H9 (cell line): ENCODE results near the gene ITSN2. TPM values are rescaled to one million over a fixed set of nuclear protein-coding genes. Genes with fewer than 3 reads are reported as not detected.
A peak's percentile ranks its signal among the peaks of the same experiment; 100 is the strongest.

ENCODE experiments used
- DNase-seq: peaks from one replicate; pipeline ENCODE4 v3.0.0-alpha.2; 2017
- H2AFZ ChIP-seq: one replicate; pipeline ENCODE4 v1.6.1; 2013; ENCODE audit warnings: mild to moderate bottlenecking, low read length, control low read depth, moderate library complexity
- H2AK5ac ChIP-seq: 2 replicates; pipeline ENCODE4 v1.6.1; 2013; ENCODE audit warnings: low read length, control low read depth, mixed read lengths; ENCODE audit not compliant: insufficient read length
- H2BK120ac ChIP-seq: one replicate; pipeline ENCODE4 v1.6.1; 2013; ENCODE audit warnings: low read depth, mild to moderate bottlenecking, low read length, control low read depth, inconsistent platforms; ENCODE audit not compliant: poor library complexity, severe bottlenecking
- H2BK12ac ChIP-seq: 2 replicates; pipeline ENCODE4 v1.6.1; 2013; ENCODE audit warnings: low read length, control low read depth, mixed read lengths, low read depth; ENCODE audit not compliant: insufficient read length
- H2BK15ac ChIP-seq: 2 replicates; pipeline ENCODE4 v1.6.1; 2013; ENCODE audit warnings: low read depth, low read length, control low read depth
- H2BK20ac ChIP-seq: one replicate; pipeline ENCODE4 v1.6.1; 2013; ENCODE audit warnings: low read depth, mild to moderate bottlenecking, low read length, control low read depth, inconsistent platforms; ENCODE audit not compliant: poor library complexity, severe bottlenecking
- H2BK5ac ChIP-seq: 2 replicates; pipeline ENCODE4 v1.6.1; 2013; ENCODE audit warnings: low read length, control low read depth, mixed read lengths; ENCODE audit not compliant: insufficient read length
- H3K14ac ChIP-seq: 2 replicates; pipeline ENCODE4 v1.6.1; 2013; ENCODE audit warnings: low read length, control low read depth; ENCODE audit not compliant: insufficient read depth
- H3K18ac ChIP-seq: 2 replicates; pipeline ENCODE4 v1.6.1; 2013; ENCODE audit warnings: low read depth, mild to moderate bottlenecking, mixed read lengths, low read length, control low read depth; ENCODE audit not compliant: insufficient read length
- H3K23ac ChIP-seq: 2 replicates; pipeline ENCODE4 v1.6.1; 2013; ENCODE audit warnings: low read length, control low read depth, mixed read lengths, low read depth; ENCODE audit not compliant: insufficient read length
- H3K23me2 ChIP-seq: 2 replicates; pipeline ENCODE4 v1.6.1; 2013; ENCODE audit warnings: low read depth, mild to moderate bottlenecking, mixed read lengths, low read length, control low read depth; ENCODE audit not compliant: insufficient read length, poor library complexity, severe bottlenecking
- H3K27ac ChIP-seq: 2 replicates; pipeline ENCODE4 v1.5.1; 2013; ENCODE audit warnings: low read length, control low read depth, mixed read lengths, low read depth; ENCODE audit not compliant: insufficient read length
- H3K27me3 ChIP-seq: 2 replicates; pipeline ENCODE4 v1.6.1; 2013; ENCODE audit warnings: low read length, control low read depth, inconsistent platforms; ENCODE audit not compliant: insufficient read depth
- H3K4ac ChIP-seq: 2 replicates; pipeline ENCODE4 v1.6.1; 2013; ENCODE audit warnings: low read depth, mild to moderate bottlenecking, control low read depth, inconsistent platforms, low read length, moderate library complexity
- H3K4me1 ChIP-seq: 2 replicates; pipeline ENCODE4 v1.6.1; 2013; ENCODE audit warnings: low read length, control low read depth, inconsistent platforms; ENCODE audit not compliant: insufficient read depth
- H3K4me2 ChIP-seq: 2 replicates; pipeline ENCODE4 v1.6.1; 2013; ENCODE audit warnings: low read length, control low read depth, mixed read lengths; ENCODE audit not compliant: insufficient read length, insufficient read depth
- H3K56ac ChIP-seq: 2 replicates; pipeline ENCODE4 v1.6.1; 2013; ENCODE audit warnings: low read depth, mild to moderate bottlenecking, mixed read lengths, low read length, control low read depth; ENCODE audit not compliant: insufficient read length
- H3K79me1 ChIP-seq: 2 replicates; pipeline ENCODE4 v1.6.1; 2013; ENCODE audit warnings: low read depth, mild to moderate bottlenecking, moderate library complexity, low read length, control low read depth, inconsistent platforms; ENCODE audit not compliant: insufficient read depth, poor library complexity, severe bottlenecking
- H3K79me2 ChIP-seq: 2 replicates; pipeline ENCODE4 v1.6.1; 2013; ENCODE audit warnings: low read length, control low read depth, inconsistent platforms; ENCODE audit not compliant: insufficient read depth
- H3K9ac ChIP-seq: 2 replicates; pipeline ENCODE4 v1.6.1; 2013; ENCODE audit warnings: low read length, control low read depth, mixed read lengths; ENCODE audit not compliant: insufficient read length; ENCODE audit errors: extremely low read depth
- H3K9me3 ChIP-seq: one replicate; pipeline ENCODE4 v1.6.1; 2013; ENCODE audit warnings: low read depth, low read length, inconsistent platforms; ENCODE audit not compliant: control insufficient read depth
- H3T11ph ChIP-seq: one replicate; pipeline ENCODE4 v1.6.1; 2013; ENCODE audit warnings: mild to moderate bottlenecking, low read length, control low read depth, inconsistent platforms
- H4K20me1 ChIP-seq: one replicate; pipeline ENCODE4 v1.6.1; 2013; ENCODE audit not compliant: control insufficient read depth, insufficient read length, insufficient read depth
- H4K5ac ChIP-seq: 2 replicates; pipeline ENCODE4 v1.6.1; 2013; ENCODE audit warnings: low read depth, mild to moderate bottlenecking, mixed read lengths, low read length, control low read depth; ENCODE audit not compliant: insufficient read length
- H4K8ac ChIP-seq: replicated peaks from 2 replicates; pipeline ENCODE4 v1.6.1; 2013; ENCODE audit warnings: low read length, control low read depth, mixed read lengths, low read depth; ENCODE audit not compliant: insufficient read length
- H4K91ac ChIP-seq: 2 replicates; pipeline ENCODE4 v1.6.1; 2013; ENCODE audit warnings: low read depth, mild to moderate bottlenecking, moderate library complexity, mixed read lengths, low read length, control low read depth; ENCODE audit not compliant: insufficient read length
- H3K27ac Mint-ChIP-seq, 3 experiments: 2 replicates in 2 of 3; 3 replicates in 1 of 3; pipeline ENCODE4 v1.8.0; 2020 to 2021; ENCODE audit warnings: mixed read lengths in 3 of 3, mild to moderate bottlenecking in 1 of 3, moderate library complexity in 1 of 3
- H3K27me3 Mint-ChIP-seq: 2 replicates; pipeline ENCODE4 v1.8.0; 2021; ENCODE audit warnings: low read depth, mild to moderate bottlenecking, moderate library complexity, mixed read lengths
- H3K36me3 Mint-ChIP-seq, 3 experiments: 2 replicates in 2 of 3; 3 replicates in 1 of 3; pipeline ENCODE4 v1.8.0; 2020 to 2021; ENCODE audit warnings: low read depth in 3 of 3, mixed read lengths in 3 of 3; ENCODE audit not compliant: insufficient read depth in 1 of 3
- H3K4me1 Mint-ChIP-seq, 2 experiments: 2 replicates each; pipeline ENCODE4 v1.8.0; 2020; ENCODE audit warnings: mixed read lengths in 2 of 2
- H3K4me3 Mint-ChIP-seq, 2 experiments: 2 replicates in 1 of 2; 3 replicates in 1 of 2; pipeline ENCODE4 v1.8.0; 2020 to 2021; ENCODE audit warnings: mild to moderate bottlenecking in 2 of 2, mixed read lengths in 2 of 2, moderate library complexity in 1 of 2
- H3K9me3 Mint-ChIP-seq, 2 experiments: 2 replicates in 1 of 2; 3 replicates in 1 of 2; pipeline ENCODE4 v1.8.0; 2020; ENCODE audit warnings: mild to moderate bottlenecking in 2 of 2, mixed read lengths in 2 of 2, moderate library complexity in 1 of 2
- CTCF ChIP-seq: fragments of 200-600 bp; sonication (generic); conservative IDR thresholded peaks from 3 replicates; pipeline ENCODE4 v1.8.0; 2021; ENCODE audit warnings: antibody characterized with exemption, mild to moderate bottlenecking
- WGBS: extraction: QIAGEN DNeasy Blood & Tissue Kit; methylation state at CpG from one replicate; pipeline ENCODE4 v1.1.7; 2013; ENCODE audit warnings: missing lambda C conversion rate, low lambda C conversion rate, mixed read lengths; ENCODE audit not compliant: insufficient read length; ENCODE audit errors: extremely low coverage; 5-methylcytosine and 5-hydroxymethylcytosine counted together
- total RNA-seq: library from RNA; stranded (reverse); gene quantifications from 2 replicates; pipeline ENCODE4 v1.2.1, GENCODE V29; 2021

The ITSN2 gene
- total RNA-seq, 1 experiment from 2014 or later, result 17.0 TPM

- Histone ChIP-seq H3K18ac (peak overlapping the region; percentile 12), H4K20me1 (no peaks in the 10 kb centered on the region), H3K79me2 (no peaks in the 10 kb centered on the region), H3K4ac (no peak overlapping the region), H2AFZ (no peak overlapping the region), H2BK120ac (no peak overlapping the region), H4K8ac (no peak overlapping the region), H2BK15ac (no peak overlapping the region), H2BK20ac (no peak overlapping the region), H3K14ac (no peak overlapping the region), H4K5ac (no peak overlapping the region), H3K4me1 (no peaks in the 10 kb centered on the region; the same call in 1 of the 2 replicates), H3K23me2 (no peaks in the 10 kb centered on the region), H3K4me2 (peak overlapping the region; percentile 74), H3K9ac (no peak overlapping the region), H2BK5ac (no peak overlapping the region), H3K79me1 (no peaks in the 10 kb centered on the region), H3K27ac (no peak overlapping the region), H2AK5ac (no peak overlapping the region), H3K56ac (no peak overlapping the region), H3K9me3 (no peaks in the 10 kb centered on the region), H3K23ac (no peak overlapping the region), H3K27me3 (no peaks in the 10 kb centered on the region), H4K91ac (no peak overlapping the region), H3T11ph (no peak overlapping the region), H2BK12ac (no peak overlapping the region)
- no CpG with 5 or more reads among the region's 15 CpGs for WGBS
- Mint-ChIP-seq H3K36me3 (peaks cover 0 to 3% (median 0%) of the 10 kb centered on the region in 3 experiments; a peak in 2 of 7 replicates), H3K4me3 (peak overlapping the region; percentile 77 to 89), H3K4me1 (peaks cover 11 to 12% of the 10 kb centered on the region in 2 experiments), H3K27ac (peak overlapping the region in 2 of 3 experiments; percentile 27 to 49; a peak in 2 of 7 replicates), H3K27me3 (peaks cover 18% of the 10 kb centered on the region), H3K9me3 (no peaks in the 10 kb centered on the region; a peak in 1 of 5 replicates)
- no peak for TF ChIP-seq CTCF
- DNase-seq, result peak; percentile 45
Observed at GRCh38 chr2:24360963-24361330, 611 bp upstream of the ITSN2 start.
